Measurements from ENCODE around the gene GNPDA1. TPM values are rescaled to one million over a fixed set of nuclear protein-coding genes. Genes with fewer than 3 reads are reported as not detected.

Gene GNPDA1
- polyA plus RNA-seq, 3 donors = 14.6 to 47.6 (median 24.3) TPM

DNA sequence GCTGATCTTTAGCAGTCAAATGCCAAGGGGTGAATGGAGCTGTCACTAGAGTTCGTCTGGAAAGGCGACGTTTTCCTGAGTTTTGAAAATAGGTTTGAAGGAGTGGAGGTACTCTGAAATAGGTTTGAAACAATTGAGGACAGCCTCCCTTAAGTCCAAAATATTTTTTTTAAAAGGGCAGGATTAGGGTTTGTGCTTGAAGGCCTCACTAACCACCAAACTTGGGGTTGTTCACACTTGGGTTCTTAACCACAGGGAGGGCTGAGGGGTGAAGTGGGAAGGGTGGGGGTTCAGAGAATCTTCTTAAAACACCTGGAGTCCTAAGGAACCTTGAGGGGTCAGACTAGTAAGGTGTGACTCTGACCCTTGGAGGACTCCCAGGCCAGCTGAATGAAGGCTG lies 51.4 kb downstream of the GNPDA1 start:
- no peak overlapping the region for H3K27ac Mint-ChIP-seq
- H3K9ac ChIP-seq (ENCODE audit: insufficient read depth, low read length, poor library complexity, severe bottlenecking) = no peak overlapping the region
- H3K79me2 ChIP-seq (ENCODE audit: insufficient read depth, low read length) = no peaks in the 10 kb centered on the region
- no peaks in the 10 kb centered on the region for H4K20me1 ChIP-seq (ENCODE audit: insufficient read depth, low read length)
- H2AFZ ChIP-seq (ENCODE audit: insufficient read depth, low read depth, low read length, poor library complexity, severe bottlenecking) = no peak overlapping the region
- intact Hi-C loops (cut with micrococcal nuclease) = loop anchor here in 1 of 2 donors (5.0 kb wide), 1 partner anchor 269 kb away; no protein-coding TSS in a partner anchor
- H3K27ac ChIP-seq (ENCODE audit: low read depth in 1 of 2, low read length in 2 of 2) = no peak overlapping the region
- TF ChIP-seq, protein P1, sequence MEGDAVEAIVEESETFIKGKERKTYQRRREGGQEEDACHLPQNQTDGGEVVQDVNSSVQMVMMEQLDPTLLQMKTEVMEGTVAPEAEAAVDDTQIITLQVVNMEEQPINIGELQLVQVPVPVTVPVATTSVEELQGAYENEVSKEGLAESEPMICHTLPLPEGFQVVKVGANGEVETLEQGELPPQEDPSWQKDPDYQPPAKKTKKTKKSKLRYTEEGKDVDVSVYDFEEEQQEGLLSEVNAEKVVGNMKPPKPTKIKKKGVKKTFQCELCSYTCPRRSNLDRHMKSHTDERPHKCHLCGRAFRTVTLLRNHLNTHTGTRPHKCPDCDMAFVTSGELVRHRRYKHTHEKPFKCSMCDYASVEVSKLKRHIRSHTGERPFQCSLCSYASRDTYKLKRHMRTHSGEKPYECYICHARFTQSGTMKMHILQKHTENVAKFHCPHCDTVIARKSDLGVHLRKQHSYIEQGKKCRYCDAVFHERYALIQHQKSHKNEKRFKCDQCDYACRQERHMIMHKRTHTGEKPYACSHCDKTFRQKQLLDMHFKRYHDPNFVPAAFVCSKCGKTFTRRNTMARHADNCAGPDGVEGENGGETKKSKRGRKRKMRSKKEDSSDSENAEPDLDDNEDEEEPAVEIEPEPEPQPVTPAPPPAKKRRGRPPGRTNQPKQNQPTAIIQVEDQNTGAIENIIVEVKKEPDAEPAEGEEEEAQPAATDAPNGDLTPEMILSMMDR (IDR thresholded peaks at IDR 0.05) = no peak
- no peak overlapping the region for H3K4me3 Mint-ChIP-seq
- DNase-seq = no peak
- no peaks in the 10 kb centered on the region for H3K36me3 ChIP-seq (replicated peaks in 1 of 2; ENCODE audit: control insufficient read depth in 1 of 2, insufficient read depth in 2 of 2, low read length in 2 of 2)
- peaks cover 2 to 4% (median 4%) of the 10 kb centered on the region in 3 donors for H3K27me3 Mint-ChIP-seq (ENCODE audit: low read depth in 3 of 3)
- peaks cover 43% of the 10 kb centered on the region for H3K4me1 Mint-ChIP-seq
- no peaks in the 10 kb centered on the region for H3K9me3 ChIP-seq (replicated peaks in 1 of 2; ENCODE audit: control insufficient read depth in 1 of 2, insufficient read depth in 1 of 2, low read length in 2 of 2)
- H3K4me1 ChIP-seq (ENCODE audit: control insufficient read depth in 1 of 2, insufficient read depth in 2 of 2, low read length in 2 of 2) = peaks cover 28 to 42% of the 10 kb centered on the region in 2 donors
- WGBS (ENCODE audit: insufficient coverage) = no CpG with 5 or more reads among the region's 3 CpGs
- H3K36me3 Mint-ChIP-seq = peaks cover under 1 to 1% of the 10 kb centered on the region in 2 donors
- no peak overlapping the region for H3K4me3 ChIP-seq (replicated peaks in 1 of 3; ENCODE audit: low read depth in 2 of 3, low read length in 3 of 3)
- H3K9me3 Mint-ChIP-seq = peaks cover 0 to 2% (median 0%) of the 10 kb centered on the region in 7 donors
- H3K4me2 ChIP-seq (replicated peaks; ENCODE audit: extremely low read depth, low read length, poor library complexity, severe bottlenecking) = no peak overlapping the region
- no peaks in the 10 kb centered on the region for H3K27me3 ChIP-seq (ENCODE audit: control insufficient read depth in 2 of 2, insufficient read depth in 2 of 2, low read length in 2 of 2)

DNA sequence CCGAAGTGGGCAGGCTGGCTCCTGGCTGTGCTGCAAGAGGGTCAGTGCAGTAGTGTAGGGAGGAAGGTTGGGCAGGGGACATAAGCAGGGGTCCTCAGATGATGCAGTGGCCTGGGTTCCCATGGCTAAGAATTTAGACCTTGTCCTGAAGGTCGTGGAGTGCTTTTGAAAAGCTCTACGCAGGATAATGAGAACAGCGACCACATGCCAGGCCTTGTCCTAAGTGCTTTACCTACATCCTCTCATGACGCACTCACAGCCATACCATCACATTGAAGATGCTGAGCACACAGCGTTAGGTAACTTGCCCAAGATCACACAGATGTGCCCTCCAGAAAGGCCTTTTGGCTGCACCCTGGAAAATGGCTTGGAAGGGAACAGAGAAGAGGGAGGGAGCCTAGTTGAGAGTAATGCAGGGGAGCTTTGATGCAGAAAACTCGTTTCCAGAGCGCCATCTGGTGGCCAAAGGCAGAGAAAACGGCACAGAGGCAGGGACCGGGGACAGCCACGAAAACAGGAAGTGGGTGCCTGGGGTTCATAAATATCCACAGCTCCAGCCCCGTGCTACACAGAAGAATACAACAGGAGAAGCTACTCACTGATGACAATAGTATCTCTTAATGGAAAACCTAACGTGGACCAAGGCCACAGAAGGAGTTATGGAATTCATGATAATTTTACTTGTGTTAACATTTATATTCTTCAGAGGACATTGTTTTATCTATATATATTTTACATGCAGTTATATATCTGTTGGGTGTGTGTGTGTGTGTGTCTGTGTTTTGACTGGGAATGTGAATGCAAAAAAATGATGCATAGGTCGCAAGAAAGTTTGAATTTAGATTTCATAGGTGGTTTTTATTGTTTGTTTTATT lies 52.1 kb downstream of the GNPDA1 start:
- 35% methylated on average over 12 of the region's 14 CpGs for WGBS (ENCODE audit: insufficient coverage)
- H3K9me3 ChIP-seq (replicated peaks in 1 of 2; ENCODE audit: control insufficient read depth in 1 of 2, insufficient read depth in 1 of 2, low read length in 2 of 2) = no peaks in the 10 kb centered on the region
- no peak overlapping the region for H3K27ac ChIP-seq (ENCODE audit: low read depth in 1 of 2, low read length in 2 of 2)
- Mint-ChIP-seq H3K4me3 (no peak overlapping the region), H3K9me3 (peaks cover 0 to 2% (median 0%) of the 10 kb centered on the region in 7 donors), H3K4me1 (peaks cover 43% of the 10 kb centered on the region), H3K27ac (peak overlapping the region in 3 of 7 donors; percentile 4 to 85 (median 44)), H3K36me3 (peaks cover 3% of the 10 kb centered on the region in 2 donors), H3K27me3 (ENCODE audit: low read depth in 3 of 3) (peaks cover 2 to 7% (median 4%) of the 10 kb centered on the region in 3 donors)
- peak; percentile 88 to 90 (median 89) for DNase-seq
- intact Hi-C loops (cut with micrococcal nuclease) = loop anchor here in 1 of 2 donors (5.0 kb wide), 1 partner anchor 268 kb away; no protein-coding TSS in a partner anchor
- H3K36me3 ChIP-seq (replicated peaks in 1 of 2; ENCODE audit: control insufficient read depth in 1 of 2, insufficient read depth in 2 of 2, low read length in 2 of 2) = no peaks in the 10 kb centered on the region
- no peak overlapping the region for H3K4me3 ChIP-seq (replicated peaks in 1 of 3; ENCODE audit: low read depth in 2 of 3, low read length in 3 of 3)
- no peak overlapping the region for H3K9ac ChIP-seq (ENCODE audit: insufficient read depth, low read length, poor library complexity, severe bottlenecking)
- peaks cover 28 to 42% of the 10 kb centered on the region in 2 donors for H3K4me1 ChIP-seq (ENCODE audit: control insufficient read depth in 1 of 2, insufficient read depth in 2 of 2, low read length in 2 of 2)
- H3K79me2 ChIP-seq (ENCODE audit: insufficient read depth, low read length) = no peaks in the 10 kb centered on the region
- TF ChIP-seq, protein P1 (IDR thresholded peaks at IDR 0.05) = peak; percentile 90
- no peak overlapping the region for H3K4me2 ChIP-seq (replicated peaks; ENCODE audit: extremely low read depth, low read length, poor library complexity, severe bottlenecking)
- H3K27me3 ChIP-seq (ENCODE audit: control insufficient read depth in 2 of 2, insufficient read depth in 2 of 2, low read length in 2 of 2) = no peaks in the 10 kb centered on the region
- no peaks in the 10 kb centered on the region for H4K20me1 ChIP-seq (ENCODE audit: insufficient read depth, low read length)
- no peak overlapping the region for H2AFZ ChIP-seq (ENCODE audit: insufficient read depth, low read depth, low read length, poor library complexity, severe bottlenecking)
